Gastrocnemius medialis (tissue), 4 donors: ENCODE data around the gene SLC17A6.

ENCODE experiments used
- CTCF ChIP-seq, 5 experiments: fragments of 450-650 bp in 3 of 5; fragments of 200-600 bp in 2 of 5; sonication (generic) in 2 of 5; IDR thresholded peaks in 4 of 5; conservative IDR thresholded peaks in 1 of 5; 1 replicate in 4 of 5; 2 replicates in 1 of 5; pipeline ENCODE4 v1.5.1; 2016 to 2019; ENCODE audit warnings: antibody characterized with exemption in 5 of 5, mild to moderate bottlenecking in 3 of 5, moderate library complexity in 3 of 5
- POLR2A ChIP-seq, 2 donors: fragments of 450-650 bp; IDR thresholded peaks; one replicate each; pipeline ENCODE4 v1.6.1; 2017; ENCODE audit warnings: antibody characterized with exemption in 2 of 2, mild to moderate bottlenecking in 2 of 2, moderate library complexity in 2 of 2

- TF ChIP-seq CTCF (IDR thresholded peaks at IDR 0.05 in 4 of 5, conservative IDR thresholded peaks at IDR 0.05 in 1 of 5) = no peak
- no peak for TF ChIP-seq POLR2A (IDR thresholded peaks at IDR 0.05)
These were observed 2.1 kb downstream of the SLC17A6 start for GRCh38 chr11:22340235-22340634.
